Measurements from ENCODE around the gene SEL1L3. TPM values are rescaled to one million over a fixed set of nuclear protein-coding genes. Genes with fewer than 3 reads are reported as not detected.

The SEL1L3 gene
- total and polyA plus RNA-seq, 12 donors: 1.7 to 23.7 (median 4.9) TPM

GRCh38 chr4:25792200-25792791 is 70.5 kb downstream of the SEL1L3 start:
- DNase-seq: peak in 5 of 7 donors; percentile 24 to 62 (median 42)
- Histone ChIP-seq H3K9me3 (replicated peaks in 1 of 3) (no peaks in the 10 kb centered on the region), H3K4me3 (no peak overlapping the region), H3K27ac (no peak overlapping the region), H3K27me3 (no peaks in the 10 kb centered on the region), H3K36me3 (replicated peaks in 1 of 2) (no peaks in the 10 kb centered on the region), H3K4me1 (replicated peaks in 1 of 2) (no peaks in the 10 kb centered on the region)
- WGBS, 4 donors: 67 to 89% (median 69%) methylated on average over 4 to 5 of the region's 5 CpGs
- intact Hi-C loops (cut with DNase I): no loop called here
- TF ChIP-seq CTCF (IDR thresholded peaks at IDR 0.05) (peak in 4 of 6 experiments; percentile 26 to 36 (median 34)), POLR2A (IDR thresholded peaks at IDR 0.05) (no peak)

GRCh38 chr4:25790024-25790423 is 72.8 kb downstream of the SEL1L3 start:
- Histone ChIP-seq H3K36me3 (replicated peaks in 1 of 2) (no peaks in the 10 kb centered on the region), H3K4me1 (replicated peaks in 1 of 2) (no peaks in the 10 kb centered on the region), H3K9me3 (replicated peaks in 1 of 3) (no peaks in the 10 kb centered on the region), H3K27me3 (no peaks in the 10 kb centered on the region), H3K27ac (no peak overlapping the region), H3K4me3 (no peak overlapping the region)
- TF ChIP-seq CTCF (IDR thresholded peaks at IDR 0.05) (no peak), POLR2A (IDR thresholded peaks at IDR 0.05) (no peak)
- no peak for DNase-seq
- intact Hi-C loops (cut with DNase I): no loop called here
- WGBS, 4 donors: 87 to 92% (median 90%) methylated on average over 5 of the region's 5 CpGs

- no peak for DNase-seq
- intact Hi-C loops (cut with DNase I): no loop called here
- H3K27ac ChIP-seq: no peak overlapping the region
- no peak for TF ChIP-seq POLR2A (IDR thresholded peaks at IDR 0.05)
- no peak for TF ChIP-seq CTCF (IDR thresholded peaks at IDR 0.05)
- H3K27me3 ChIP-seq: no peaks in the 10 kb centered on the region
- no peaks in the 10 kb centered on the region for H3K4me1 ChIP-seq (replicated peaks in 1 of 2)
- H3K4me3 ChIP-seq: no peak overlapping the region
- 55 to 90% (median 75%) methylated on average over 4 of the region's 4 CpGs for WGBS, 4 donors
- H3K36me3 ChIP-seq (replicated peaks in 1 of 2): no peaks in the 10 kb centered on the region
- no peaks in the 10 kb centered on the region for H3K9me3 ChIP-seq (replicated peaks in 1 of 3)
Observed at GRCh38 chr4:25788703-25789238, 74.0 kb downstream of the SEL1L3 start.

GRCh38 chr4:25786497-25787065 is 76.2 kb downstream of the SEL1L3 start:
- TF ChIP-seq POLR2A (IDR thresholded peaks at IDR 0.05) (no peak), CTCF (IDR thresholded peaks at IDR 0.05) (no peak)
- intact Hi-C loops (cut with DNase I): no loop called here
- H3K9me3 ChIP-seq (replicated peaks in 1 of 3): no peaks in the 10 kb centered on the region
- no peak overlapping the region for H3K27ac ChIP-seq
- H3K4me3 ChIP-seq: no peak overlapping the region
- no peaks in the 10 kb centered on the region for H3K4me1 ChIP-seq (replicated peaks in 1 of 2)
- 79 to 96% (median 84%) methylated on average over 4 of the region's 4 CpGs for WGBS, 4 donors
- H3K27me3 ChIP-seq: no peaks in the 10 kb centered on the region
- no peaks in the 10 kb centered on the region for H3K36me3 ChIP-seq (replicated peaks in 1 of 2)
- no peak for DNase-seq
